Activated T-helper 1 cell treated with anti-CD3 and anti-CD28 coated beads, Interleukin-2, amount 50 U/mL, for 16 hours (primary cell): Measurements from ENCODE around the gene LRP11.
"Not testable (repeated sequence)": the region's sequence is repeated elsewhere in the genome, so short reads cannot be mapped to it uniquely, and the experiment has no call there.

Experiments
- DNase-seq, 2 donors: peaks; one replicate each; pipeline ENCODE4 v3.0.0-alpha.2; 2020; ENCODE audit warnings: low read depth in 1 of 2, low spot score in 1 of 2

LRP11 gene

GRCh38 chr6:149898966-149899365, 34.8 kb upstream of the LRP11 start:
- DNase-seq, result no peak

GRCh38 chr6:149897855-149898744, 33.9 kb upstream of the LRP11 start, which contains the start of gene RAET1E:
Gene RAET1E (minus strand): TSS chr6:149898113. CDS start chr6:149890901, 7,212 bp downstream.
- no peak for DNase-seq

- no peak for DNase-seq
These were observed 33.0 kb upstream of the LRP11 start for GRCh38 chr6:149897015-149897697.

- DNase-seq, result no peak
These were observed 32.3 kb upstream of the LRP11 start for GRCh38 chr6:149896491-149896890.

- no peak for DNase-seq
These were observed 31.7 kb upstream of the LRP11 start for GRCh38 chr6:149895833-149896271.

DNA sequence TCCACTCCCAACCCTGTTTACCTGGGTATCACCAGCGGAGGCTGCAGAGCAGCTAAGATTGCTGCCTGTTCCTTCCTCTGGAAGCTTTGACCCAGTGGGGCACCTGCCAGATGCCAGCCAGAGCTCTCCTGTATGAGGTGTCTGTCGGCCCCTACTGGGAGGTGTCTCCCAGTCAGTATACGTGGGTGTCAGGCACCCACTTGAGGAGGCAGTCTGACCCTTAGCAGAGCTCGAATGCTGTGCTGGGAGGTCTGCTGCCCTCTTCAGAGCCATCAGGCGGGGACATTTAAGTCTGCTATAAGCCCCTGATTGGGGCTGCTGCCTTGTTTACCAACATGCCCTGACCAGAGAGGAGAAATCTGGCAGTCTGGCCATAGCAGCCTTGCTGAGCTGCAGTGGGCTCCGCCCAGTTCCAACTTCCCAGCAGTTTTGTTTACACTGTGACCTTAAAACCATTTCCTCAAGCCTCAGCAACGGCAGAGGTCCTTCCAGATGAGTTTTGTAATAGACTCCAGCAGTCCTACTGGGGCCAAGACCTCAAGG, 31.0 kb upstream of the LRP11 start:
- DNase-seq, result no peak

DNA sequence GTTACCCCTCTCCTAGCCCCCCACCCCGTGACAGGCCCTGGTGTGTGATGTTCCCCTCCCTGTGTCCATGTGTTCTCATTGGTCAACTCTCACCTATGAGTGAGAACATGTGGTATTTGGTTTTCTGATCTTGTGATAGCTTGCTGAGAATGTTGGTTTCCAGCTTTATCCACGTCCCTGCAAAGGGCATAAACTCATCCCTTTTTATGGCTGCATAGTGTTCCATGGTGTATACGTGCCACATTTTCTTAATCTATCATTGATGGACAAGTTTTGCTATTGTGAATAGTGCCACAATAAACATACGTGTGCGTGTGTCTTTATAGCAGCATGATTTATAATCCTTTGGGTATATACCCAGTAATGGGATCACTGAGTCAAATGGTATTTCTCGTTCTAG, 27.7 kb upstream of the LRP11 start:
- not testable (repeated sequence) for DNase-seq

DNA sequence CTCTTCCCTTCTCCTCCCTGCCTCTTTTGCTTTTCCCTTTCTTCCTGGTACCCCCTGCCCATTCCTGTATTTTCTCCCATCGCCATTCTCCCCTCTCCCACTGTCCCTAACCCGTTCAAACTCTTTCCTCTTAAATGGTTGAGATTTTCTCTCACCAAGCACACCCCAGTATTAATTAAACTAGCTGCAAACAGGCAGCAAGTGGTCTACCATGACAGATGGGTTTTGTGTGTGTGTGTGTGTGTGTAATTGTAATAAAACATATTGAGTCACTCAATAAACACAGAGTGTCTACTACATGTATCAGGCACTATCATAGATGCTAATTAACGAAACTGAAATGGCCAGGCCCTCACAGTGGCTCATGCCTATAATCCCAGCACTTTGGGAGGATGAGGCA, 27.1 kb upstream of the LRP11 start:
- no peak for DNase-seq

GRCh38 chr6:149890629-149891045, 26.5 kb upstream of the LRP11 start:
- DNase-seq, result no peak

- no peak for DNase-seq
These were observed 25.2 kb upstream of the LRP11 start for GRCh38 chr6:149889326-149889725.

- no peak for DNase-seq
These were observed 24.5 kb upstream of the LRP11 start for GRCh38 chr6:149888659-149889058.

DNA sequence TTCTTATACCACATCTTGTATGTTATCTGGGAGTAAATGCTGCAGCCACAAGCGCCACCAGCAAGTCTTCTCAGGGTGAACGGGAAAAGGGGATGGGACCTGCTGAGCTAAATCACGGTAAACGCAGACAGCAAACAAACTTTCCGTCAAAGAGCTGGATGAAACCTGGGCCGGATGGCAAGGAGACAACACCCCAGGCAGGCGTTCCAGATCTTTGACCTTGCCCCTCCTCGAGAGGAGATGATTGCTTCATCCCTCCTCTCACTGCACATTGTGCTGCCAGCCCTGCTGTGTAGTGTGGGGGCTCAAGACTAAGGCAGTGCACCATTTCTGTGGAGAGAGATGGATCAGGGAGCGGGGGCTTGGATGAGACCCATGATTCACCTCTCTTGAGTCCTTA, 23.9 kb upstream of the LRP11 start:
- no peak for DNase-seq

DNA sequence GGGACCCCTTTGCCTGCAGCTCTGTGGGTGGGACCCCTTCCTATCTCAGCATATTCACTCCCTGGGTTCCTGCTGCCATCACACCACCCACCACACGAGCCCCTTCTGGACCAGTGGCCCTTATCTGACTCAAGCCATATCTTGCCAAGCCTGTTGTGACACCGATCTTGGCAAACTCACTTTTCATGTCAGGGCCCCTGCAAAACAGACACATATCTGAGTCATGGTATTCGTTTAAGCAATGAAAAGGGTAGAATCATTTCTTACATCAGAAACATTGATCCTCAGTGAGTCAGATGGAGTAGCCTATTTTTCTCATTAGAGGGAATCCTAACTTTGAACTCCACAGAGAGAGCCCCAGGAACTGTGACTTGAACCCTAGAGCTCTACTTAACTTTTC, 23.2 kb upstream of the LRP11 start:
- DNase-seq, result no peak

DNA sequence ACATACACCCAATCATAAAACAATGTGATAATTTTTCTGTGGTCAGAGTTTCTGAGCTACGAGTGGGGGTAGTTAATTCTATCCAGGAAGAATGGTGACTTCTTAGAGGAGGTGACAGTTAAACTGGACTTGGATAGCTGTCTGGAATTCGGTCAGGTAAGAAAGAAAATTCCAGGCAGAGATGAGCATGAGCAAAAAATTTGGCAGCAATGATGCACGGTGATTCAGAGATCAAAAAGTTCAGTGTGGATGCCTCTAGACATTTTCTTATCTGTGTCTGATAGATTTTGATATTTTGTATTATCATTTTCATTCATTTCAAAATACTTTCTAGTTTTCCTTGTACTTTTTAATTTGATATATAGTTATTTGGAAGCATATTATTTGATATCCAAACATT, 21.7 kb upstream of the LRP11 start:
- DNase-seq, result no peak

- no peak for DNase-seq
These were observed 20.5 kb upstream of the LRP11 start for GRCh38 chr6:149884617-149885016.

DNA sequence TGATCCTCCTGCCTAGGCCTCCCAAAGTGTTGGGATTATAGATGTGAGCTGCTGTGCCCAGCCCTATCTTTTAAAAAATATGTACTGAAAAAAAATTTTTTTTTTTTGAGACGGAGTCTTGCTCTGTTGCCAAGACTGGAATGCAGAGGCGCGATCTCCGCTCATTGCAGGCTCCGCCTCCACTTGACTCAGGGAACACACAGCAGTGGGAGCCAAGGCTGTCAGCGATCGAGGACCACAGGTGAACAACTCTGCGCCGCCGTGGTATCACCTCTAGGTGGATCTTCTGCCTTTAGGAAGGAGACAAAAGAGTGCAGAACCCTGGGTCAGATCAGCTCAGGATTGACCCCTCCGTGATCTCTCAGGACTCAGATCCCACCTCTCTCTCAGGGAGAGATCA, 20.1 kb upstream of the LRP11 start:
- no peak for DNase-seq

DNA sequence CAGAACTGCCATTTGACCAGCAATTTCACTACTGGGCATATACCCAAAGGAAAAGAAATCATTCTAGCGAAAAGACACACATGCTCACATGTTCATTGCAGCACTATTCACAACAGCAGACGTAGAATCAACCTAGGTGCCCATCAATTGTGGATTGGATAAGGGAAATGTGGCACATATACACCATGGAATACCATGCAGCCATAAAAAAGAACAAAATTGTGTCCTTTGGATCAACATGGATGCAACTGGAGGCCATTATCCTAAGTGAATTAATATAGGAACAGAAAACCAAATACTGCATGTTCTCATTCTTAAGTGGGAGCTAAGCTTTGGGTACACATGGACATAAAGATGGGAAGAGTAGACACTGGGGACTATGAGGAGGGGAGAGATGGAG, 17.7 kb upstream of the LRP11 start:
- no peak for DNase-seq

DNA sequence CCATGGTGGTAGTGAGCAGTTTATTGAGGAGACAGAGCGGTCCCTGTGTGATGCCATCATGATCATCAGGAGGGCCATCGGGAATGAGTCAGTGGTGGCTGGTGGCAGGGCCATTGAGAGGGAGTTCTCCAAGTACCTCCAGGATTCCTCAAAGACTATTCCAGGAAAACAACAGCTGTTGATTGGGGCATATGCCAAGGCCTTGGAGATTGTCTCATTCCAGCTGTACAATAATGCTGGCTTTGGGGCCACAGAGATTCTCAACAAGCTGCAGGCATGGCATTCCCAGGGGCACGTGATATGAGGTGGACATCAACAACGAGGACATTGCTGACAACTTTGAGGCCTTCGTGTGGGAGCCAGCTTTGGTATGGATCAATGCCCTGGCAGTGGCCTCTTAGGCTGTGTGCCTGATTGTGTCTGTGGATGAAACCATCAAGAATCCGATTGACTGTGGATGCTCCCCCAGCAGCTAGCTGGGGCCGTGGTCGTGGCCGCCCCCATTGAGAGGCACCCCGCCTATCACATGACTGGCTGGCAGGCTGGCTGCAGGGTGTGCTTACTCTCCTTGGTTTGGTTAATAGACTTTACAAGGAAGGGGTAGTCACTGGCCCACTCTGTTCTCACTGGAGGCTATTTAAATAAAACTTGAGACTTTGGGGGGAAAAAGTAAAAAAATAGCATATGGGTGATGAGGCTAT, 17.1 kb upstream of the LRP11 start:
- no peak for DNase-seq

DNA sequence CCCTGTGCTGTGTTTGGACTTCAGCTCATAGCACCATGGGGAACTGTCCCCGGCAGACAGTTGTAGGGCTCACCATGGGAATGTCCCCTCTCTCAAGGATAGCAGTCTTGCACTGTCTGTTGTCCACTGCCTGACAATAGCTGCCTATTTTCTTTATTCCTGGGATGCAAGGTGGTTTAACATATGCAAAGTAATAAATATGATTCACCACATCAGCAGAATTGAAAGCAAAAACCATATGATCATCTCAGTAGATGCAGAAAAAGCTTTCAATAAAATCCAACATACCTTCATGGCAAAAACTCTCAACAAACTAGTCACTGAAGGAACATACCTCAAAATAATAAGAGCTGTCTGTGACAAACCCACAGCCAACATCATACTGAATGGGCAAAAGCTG, 13.5 kb upstream of the LRP11 start:
- no peak for DNase-seq

DNA sequence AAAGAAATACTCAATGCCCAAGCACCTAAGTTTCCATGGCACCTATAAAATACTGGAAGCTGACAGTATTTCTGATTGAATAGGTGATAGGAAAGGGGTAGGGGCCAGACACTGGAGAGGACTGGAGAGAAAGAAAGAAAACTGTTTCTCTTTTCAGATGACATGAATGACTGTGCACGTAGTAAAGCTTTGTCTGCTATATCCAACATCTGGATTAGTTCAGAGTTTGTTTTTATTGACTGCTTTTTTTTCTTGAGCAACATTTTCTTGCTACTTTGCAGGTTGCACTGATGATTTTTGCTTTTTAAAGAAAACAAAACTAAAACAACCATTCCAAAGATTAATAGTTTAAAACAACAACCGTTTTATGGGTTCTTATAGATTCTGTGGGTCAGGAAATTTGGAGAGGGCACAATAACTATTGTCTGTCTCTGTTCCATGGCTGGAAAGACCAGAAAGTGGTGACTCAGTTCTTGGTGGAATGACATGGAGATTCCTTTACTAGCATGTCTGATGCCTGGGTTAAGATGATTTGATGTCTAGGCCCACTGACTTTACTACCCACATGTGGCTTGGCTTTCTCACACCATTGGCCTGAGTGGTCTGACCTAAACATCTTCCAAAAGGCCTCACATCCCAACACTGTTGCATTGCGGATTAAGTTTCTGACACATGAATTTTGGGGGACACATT, 12.2 kb upstream of the LRP11 start:
- no peak for DNase-seq

GRCh38 chr6:149872233-149872632, 8.1 kb upstream of the LRP11 start:
- no peak for DNase-seq
